Adrenal gland (tissue), 5 donors: Measurements from ENCODE around the gene MYEOV.

Source experiments
- POLR2A ChIP-seq, 2 donors: fragments of 450-650 bp; IDR thresholded peaks; one replicate each; pipeline ENCODE4 v1.6.1; 2017; ENCODE audit warnings: antibody characterized with exemption in 2 of 2, mild to moderate bottlenecking in 2 of 2, moderate library complexity in 1 of 2
- TF ChIP-seq, protein P1 (sequence below), 6 experiments: fragments of 450-650 bp in 4 of 6; fragments of 200-600 bp in 2 of 6; sonication (generic) in 1 of 6; IDR thresholded peaks; 1 replicate in 5 of 6; 2 replicates in 1 of 6; pipeline versions ENCODE4 v1.5.1 to v1.8.0; 2016 to 2021; ENCODE audit warnings: antibody characterized with exemption in 6 of 6, mild to moderate bottlenecking in 2 of 6, moderate library complexity in 1 of 6
- donor health status: DM: no; HTN: no; CAD: no.

DNA sequence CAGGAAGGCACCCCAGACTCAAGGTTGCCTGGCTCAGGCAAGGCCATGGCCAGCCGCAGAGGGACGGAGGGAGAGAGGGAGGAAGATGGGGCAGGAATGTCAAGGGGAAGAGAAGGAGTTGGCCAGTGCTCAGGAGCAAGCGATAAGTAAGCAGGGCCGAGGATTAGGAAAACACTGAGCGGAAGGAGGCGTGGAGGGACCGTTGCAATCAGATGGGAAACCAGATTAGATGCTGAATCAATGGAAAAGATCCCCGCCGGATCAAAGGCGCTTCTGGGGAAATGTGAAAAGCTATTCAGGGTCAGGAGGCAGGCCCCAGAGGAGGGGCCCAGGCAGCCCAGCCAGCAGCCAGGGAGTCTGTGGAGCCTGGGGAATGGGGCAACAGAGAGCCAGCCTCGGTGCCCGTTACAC lies 26.6 kb upstream of the MYEOV start:
- TF ChIP-seq, protein P1, sequence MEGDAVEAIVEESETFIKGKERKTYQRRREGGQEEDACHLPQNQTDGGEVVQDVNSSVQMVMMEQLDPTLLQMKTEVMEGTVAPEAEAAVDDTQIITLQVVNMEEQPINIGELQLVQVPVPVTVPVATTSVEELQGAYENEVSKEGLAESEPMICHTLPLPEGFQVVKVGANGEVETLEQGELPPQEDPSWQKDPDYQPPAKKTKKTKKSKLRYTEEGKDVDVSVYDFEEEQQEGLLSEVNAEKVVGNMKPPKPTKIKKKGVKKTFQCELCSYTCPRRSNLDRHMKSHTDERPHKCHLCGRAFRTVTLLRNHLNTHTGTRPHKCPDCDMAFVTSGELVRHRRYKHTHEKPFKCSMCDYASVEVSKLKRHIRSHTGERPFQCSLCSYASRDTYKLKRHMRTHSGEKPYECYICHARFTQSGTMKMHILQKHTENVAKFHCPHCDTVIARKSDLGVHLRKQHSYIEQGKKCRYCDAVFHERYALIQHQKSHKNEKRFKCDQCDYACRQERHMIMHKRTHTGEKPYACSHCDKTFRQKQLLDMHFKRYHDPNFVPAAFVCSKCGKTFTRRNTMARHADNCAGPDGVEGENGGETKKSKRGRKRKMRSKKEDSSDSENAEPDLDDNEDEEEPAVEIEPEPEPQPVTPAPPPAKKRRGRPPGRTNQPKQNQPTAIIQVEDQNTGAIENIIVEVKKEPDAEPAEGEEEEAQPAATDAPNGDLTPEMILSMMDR (IDR thresholded peaks at IDR 0.05) = no peak
- TF ChIP-seq POLR2A (IDR thresholded peaks at IDR 0.05) = no peak
